Transverse colon (tissue), 4 donors: ENCODE measurements around the gene OR10A3. TPM values are rescaled to one million over a fixed set of nuclear protein-coding genes. Genes with fewer than 3 reads are reported as not detected.

Experiments
- DNase-seq: peaks from one replicate; pipeline ENCODE4 v3.0.0-alpha.2; 2019
- H3K27ac ChIP-seq, 4 donors: fragments of 200-600 bp; sonication (generic); 2 replicates each; pipeline ENCODE4 v1.5.1; 2016 to 2018; ENCODE audit warnings: inconsistent platforms in 4 of 4
- H3K27me3 ChIP-seq: fragments of 200-600 bp; sonication (generic); 2 replicates; pipeline ENCODE4 v1.5.1; 2017; ENCODE audit warnings: inconsistent platforms
- H3K36me3 ChIP-seq, 4 donors: fragments of 200-600 bp; sonication (generic); 2 replicates each; pipeline ENCODE4 v1.5.1; 2017 to 2019; ENCODE audit warnings: inconsistent platforms in 4 of 4
- H3K4me1 ChIP-seq, 4 donors: fragments of 200-600 bp; sonication (generic); 2 replicates each; pipeline ENCODE4 v1.5.1; 2017 to 2020; ENCODE audit warnings: inconsistent platforms in 4 of 4
- H3K4me3 ChIP-seq, 4 donors: fragments of 200-600 bp; sonication (generic); 1 replicate in 1 of 4; 2 replicates in 3 of 4; pipeline versions ENCODE4 v1.5.1 to v1.6.1; 2017 to 2019; ENCODE audit warnings: inconsistent platforms in 4 of 4
- H3K9me3 ChIP-seq, 2 donors: fragments of 200-600 bp; sonication (generic); 2 replicates each; pipeline ENCODE4 v1.5.1; 2017 to 2019; ENCODE audit warnings: inconsistent platforms in 2 of 2
- EP300 ChIP-seq: sonication (generic); formaldehyde crosslinking; IDR thresholded peaks from one replicate; pipeline ENCODE4 v1.6.1; 2017; ENCODE audit warnings: antibody characterized with exemption, low read depth
- POLR2A ChIP-seq: fragments of 450-650 bp; IDR thresholded peaks from one replicate; pipeline ENCODE4 v1.6.1; 2016; ENCODE audit warnings: antibody characterized with exemption, mild to moderate bottlenecking, moderate library complexity
- POLR2AphosphoS5 ChIP-seq, 3 donors: sonication (generic); formaldehyde crosslinking; IDR thresholded peaks; one replicate each; pipeline ENCODE4 v1.6.1; 2016; ENCODE audit warnings: antibody characterized with exemption in 3 of 3
- WGBS, 2 donors: methylation state at CpG; one replicate each; pipeline ENCODE4 v1.1.5; 2018; ENCODE audit warnings: low coverage in 1 of 2; 5-methylcytosine and 5-hydroxymethylcytosine counted together
- in situ Hi-C, 4 donors: fragments of 200-750 bp; cut with MboI; loops; one replicate each; pipeline versions ENCODE4 v1.15.0 to v1.15.1; 2017; ENCODE audit warnings: low sequenced_read_pairs in 3 of 4, low pct_ligation_motif_present in 1 of 4, low pct_unique_long_range_greater_than_20kb in 1 of 4
- intact Hi-C: fragments of 100-400 bp; cut with DNase I; formaldehyde crosslinking; loops from one replicate; pipeline ENCODE4 v1.15.1; 2023; ENCODE audit warnings: low total_unique reads
- total RNA-seq, 4 donors: library from RNA; depleted of rRNA; stranded (reverse); fragments of >200 nt; gene quantifications; one replicate each; pipeline ENCODE4 v1.1.0, GENCODE V29; 2016
- TF ChIP-seq, protein P1 (sequence below), 5 experiments: fragments of 200-600 bp in 3 of 5; fragments of 450-650 bp in 2 of 5; sonication (generic) in 3 of 5; IDR thresholded peaks; 1 replicate in 2 of 5; 2 replicates in 3 of 5; pipeline ENCODE4 v1.5.1; 2016 to 2017; ENCODE audit warnings: antibody characterized with exemption in 5 of 5, inconsistent platforms in 3 of 5, mild to moderate bottlenecking in 2 of 5, moderate library complexity in 1 of 5

Gene OR10A3
- total RNA-seq, 4 donors from 2014 or later = not detected

GRCh38 chr11:7909585-7910285, 31.8 kb downstream of the OR10A3 start:
- in situ Hi-C loops (no loop called here), intact Hi-C loops (no loop called here)
- Histone ChIP-seq H3K4me3 (no peak overlapping the region), H3K4me1 (peaks cover 0 to 2% (median 0%) of the 10 kb centered on the region in 4 donors), H3K27ac (no peak overlapping the region), H3K9me3 (no peaks in the 10 kb centered on the region), H3K27me3 (no peaks in the 10 kb centered on the region), H3K36me3 (no peaks in the 10 kb centered on the region)
- no peak for DNase-seq
- 47 to 48% methylated on average over 2 of the region's 2 CpGs for WGBS, 2 donors
- TF ChIP-seq, protein P1, sequence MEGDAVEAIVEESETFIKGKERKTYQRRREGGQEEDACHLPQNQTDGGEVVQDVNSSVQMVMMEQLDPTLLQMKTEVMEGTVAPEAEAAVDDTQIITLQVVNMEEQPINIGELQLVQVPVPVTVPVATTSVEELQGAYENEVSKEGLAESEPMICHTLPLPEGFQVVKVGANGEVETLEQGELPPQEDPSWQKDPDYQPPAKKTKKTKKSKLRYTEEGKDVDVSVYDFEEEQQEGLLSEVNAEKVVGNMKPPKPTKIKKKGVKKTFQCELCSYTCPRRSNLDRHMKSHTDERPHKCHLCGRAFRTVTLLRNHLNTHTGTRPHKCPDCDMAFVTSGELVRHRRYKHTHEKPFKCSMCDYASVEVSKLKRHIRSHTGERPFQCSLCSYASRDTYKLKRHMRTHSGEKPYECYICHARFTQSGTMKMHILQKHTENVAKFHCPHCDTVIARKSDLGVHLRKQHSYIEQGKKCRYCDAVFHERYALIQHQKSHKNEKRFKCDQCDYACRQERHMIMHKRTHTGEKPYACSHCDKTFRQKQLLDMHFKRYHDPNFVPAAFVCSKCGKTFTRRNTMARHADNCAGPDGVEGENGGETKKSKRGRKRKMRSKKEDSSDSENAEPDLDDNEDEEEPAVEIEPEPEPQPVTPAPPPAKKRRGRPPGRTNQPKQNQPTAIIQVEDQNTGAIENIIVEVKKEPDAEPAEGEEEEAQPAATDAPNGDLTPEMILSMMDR (IDR thresholded peaks at IDR 0.05) = no peak
- TF ChIP-seq EP300 = no peak
- TF ChIP-seq POLR2AphosphoS5 (IDR thresholded peaks at IDR 0.05) = no peak
- no peak for TF ChIP-seq POLR2A

- H3K4me1 ChIP-seq = peaks cover 0 to 11% (median 6%) of the 10 kb centered on the region in 4 donors
- no peaks in the 10 kb centered on the region for H3K9me3 ChIP-seq
- in situ Hi-C loops = no loop called here
- H3K4me3 ChIP-seq = no peak overlapping the region
- no peak for DNase-seq
- H3K27ac ChIP-seq = no peak overlapping the region
- intact Hi-C loops = no loop called here
- H3K36me3 ChIP-seq = no peaks in the 10 kb centered on the region
- WGBS, 2 donors = 0 to 56% methylated on average over 1 to 3 of the region's 3 CpGs
- no peaks in the 10 kb centered on the region for H3K27me3 ChIP-seq
- TF ChIP-seq POLR2A = no peak
- no peak for TF ChIP-seq EP300
- TF ChIP-seq POLR2AphosphoS5 (IDR thresholded peaks at IDR 0.05) = no peak
- TF ChIP-seq, protein P1 (IDR thresholded peaks at IDR 0.05) = no peak
Observed at GRCh38 chr11:7907121-7907520, 34.4 kb downstream of the OR10A3 start.

DNA sequence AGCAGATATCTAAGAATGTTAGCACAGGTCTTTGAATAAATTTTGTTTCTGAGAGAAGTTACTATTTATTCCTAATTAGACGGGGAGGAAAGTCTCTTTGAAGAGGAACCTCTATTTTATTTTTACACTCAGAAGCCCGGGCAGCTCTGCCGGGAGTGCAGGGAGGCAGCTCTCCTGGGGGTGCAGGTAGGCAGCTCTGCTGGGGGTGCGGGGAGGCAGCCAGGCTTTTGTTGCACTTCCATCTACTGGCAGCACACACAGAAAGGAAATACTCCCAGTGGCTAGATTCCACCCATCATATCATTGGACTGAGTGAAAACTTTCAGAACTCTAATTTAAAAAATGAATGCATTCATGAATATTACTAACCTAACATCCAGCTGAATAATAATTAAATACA, 35.0 kb downstream of the OR10A3 start:
- no peak overlapping the region for H3K4me3 ChIP-seq
- no peak overlapping the region for H3K27ac ChIP-seq
- no peaks in the 10 kb centered on the region for H3K9me3 ChIP-seq
- WGBS, 2 donors = 0 to 37% methylated on average over 1 to 4 of the region's 4 CpGs
- in situ Hi-C loops (no loop called here), intact Hi-C loops (no loop called here)
- no peaks in the 10 kb centered on the region for H3K27me3 ChIP-seq
- no peaks in the 10 kb centered on the region for H3K36me3 ChIP-seq
- TF ChIP-seq, protein P1 (IDR thresholded peaks at IDR 0.05) = no peak
- TF ChIP-seq EP300 = no peak
- TF ChIP-seq POLR2A = no peak
- no peak for TF ChIP-seq POLR2AphosphoS5 (IDR thresholded peaks at IDR 0.05)
- peaks cover 0 to 17% (median 8%) of the 10 kb centered on the region in 4 donors for H3K4me1 ChIP-seq
- no peak for DNase-seq

GRCh38 chr11:7905961-7906429, 35.5 kb downstream of the OR10A3 start:
- Histone ChIP-seq H3K4me1 (peaks cover 0 to 17% (median 10%) of the 10 kb centered on the region in 4 donors), H3K27me3 (no peaks in the 10 kb centered on the region), H3K27ac (no peak overlapping the region), H3K4me3 (no peak overlapping the region), H3K9me3 (no peaks in the 10 kb centered on the region), H3K36me3 (no peaks in the 10 kb centered on the region)
- 65 to 69% methylated on average over 2 to 3 of the region's 3 CpGs for WGBS, 2 donors
- in situ Hi-C loops = no loop called here
- DNase-seq = no peak
- no peak for TF ChIP-seq POLR2A
- TF ChIP-seq POLR2AphosphoS5 (IDR thresholded peaks at IDR 0.05) = no peak
- TF ChIP-seq, protein P1 (IDR thresholded peaks at IDR 0.05) = no peak
- TF ChIP-seq EP300 = no peak
- intact Hi-C loops = no loop called here
